CD4-positive, alpha-beta T cell treated with Interleukin-6 at 100 ng/mL for 8 hours (primary cell): Measurements from ENCODE around the gene SPEM2.

Experiments used
- DNase-seq: peaks from one replicate; pipeline ENCODE4 v3.0.0-alpha.2; 2020; ENCODE audit warnings: mixed read lengths, low spot score

Gene SPEM2

DNA sequence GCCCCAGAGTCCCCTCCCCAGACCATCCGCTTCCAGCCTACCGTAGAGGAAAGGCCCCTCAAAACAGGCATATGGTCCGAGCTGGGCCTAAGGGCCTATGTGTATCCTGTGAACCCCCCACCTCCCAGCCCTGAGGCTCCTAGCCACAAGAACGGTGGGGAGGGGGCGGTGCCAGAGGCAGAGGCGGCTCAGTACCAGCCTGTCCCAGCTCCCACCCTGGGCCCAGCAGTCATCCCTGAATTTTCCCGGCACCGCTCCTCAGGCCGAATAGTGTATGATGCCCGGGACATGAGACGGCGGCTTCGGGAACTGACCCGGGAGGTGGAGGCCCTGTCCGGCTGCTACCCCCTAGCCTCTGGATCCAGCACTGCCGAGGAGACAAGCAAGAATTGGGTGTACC lies 4.2 kb upstream of the SPEM2 start:
- DNase-seq = no peak

DNA sequence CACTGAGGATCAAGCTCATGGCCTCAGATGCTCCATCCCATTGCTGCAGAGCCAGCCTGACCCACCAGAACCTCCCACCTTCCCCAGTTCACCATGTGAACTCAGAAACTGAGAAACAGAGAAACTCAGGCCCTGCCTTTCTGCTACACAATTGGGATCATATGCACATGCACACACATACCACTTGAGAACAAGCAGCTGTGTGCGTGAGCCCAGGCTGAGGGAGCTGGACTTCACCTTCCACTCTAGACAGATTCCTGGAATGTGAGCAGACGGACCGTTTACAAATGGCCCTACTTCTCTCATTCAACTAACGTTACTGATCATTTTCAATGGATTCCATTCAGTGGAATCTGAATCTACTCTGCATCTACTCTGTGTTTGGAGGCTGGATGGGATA lies 1.7 kb upstream of the SPEM2 start:
- no peak for DNase-seq

DNA sequence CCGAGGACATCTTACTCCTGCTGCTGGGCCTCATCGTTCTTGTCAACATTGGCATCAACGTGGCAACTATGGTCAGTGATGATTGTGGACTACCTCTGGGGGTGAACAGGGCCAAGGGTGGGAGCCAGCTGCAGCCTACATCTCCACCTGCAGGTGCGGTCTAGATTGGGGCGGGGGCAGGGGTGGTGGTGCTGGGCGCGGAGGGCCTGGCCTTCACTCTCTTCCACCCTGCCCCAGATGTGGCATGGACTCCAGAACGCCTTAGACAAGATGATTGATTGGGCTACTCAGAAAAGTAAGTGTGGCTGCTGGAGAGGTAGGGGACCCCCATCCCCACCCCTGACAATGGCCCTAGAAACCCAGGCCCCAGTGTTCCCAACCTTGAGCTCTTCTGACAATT lies 340 bp downstream of the SPEM2 start:
- DNase-seq = no peak

DNA sequence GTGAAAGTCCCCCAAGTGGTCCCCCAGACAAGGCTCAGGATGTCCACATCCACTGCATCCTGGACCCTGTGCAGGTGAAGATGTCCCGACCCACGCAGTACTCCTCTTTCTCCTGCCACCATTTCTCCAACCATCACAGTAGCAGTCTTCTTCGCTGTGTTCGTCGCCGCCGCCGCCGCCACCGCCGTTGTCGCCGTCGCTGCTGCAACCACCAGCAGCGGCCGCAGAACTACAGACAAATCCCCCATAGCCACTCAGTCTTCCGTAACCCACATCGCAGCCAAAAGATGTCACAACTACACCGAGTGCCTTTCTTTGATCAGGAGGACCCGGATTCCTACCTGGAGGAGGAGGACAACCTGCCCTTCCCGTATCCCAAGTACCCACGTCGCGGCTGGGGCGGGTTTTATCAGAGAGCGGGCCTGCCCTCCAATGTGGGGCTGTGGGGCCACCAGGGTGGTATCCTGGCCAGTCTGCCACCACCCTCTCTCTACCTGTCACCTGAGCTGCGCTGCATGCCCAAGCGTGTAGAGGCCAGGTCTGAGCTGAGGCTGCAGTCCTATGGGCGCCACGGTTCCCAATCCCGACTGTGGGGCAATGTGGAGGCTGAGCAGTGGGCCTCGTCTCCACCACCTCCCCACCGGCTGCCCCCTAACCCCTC lies 917 bp downstream of the SPEM2 start:
- DNase-seq = no peak

DNA sequence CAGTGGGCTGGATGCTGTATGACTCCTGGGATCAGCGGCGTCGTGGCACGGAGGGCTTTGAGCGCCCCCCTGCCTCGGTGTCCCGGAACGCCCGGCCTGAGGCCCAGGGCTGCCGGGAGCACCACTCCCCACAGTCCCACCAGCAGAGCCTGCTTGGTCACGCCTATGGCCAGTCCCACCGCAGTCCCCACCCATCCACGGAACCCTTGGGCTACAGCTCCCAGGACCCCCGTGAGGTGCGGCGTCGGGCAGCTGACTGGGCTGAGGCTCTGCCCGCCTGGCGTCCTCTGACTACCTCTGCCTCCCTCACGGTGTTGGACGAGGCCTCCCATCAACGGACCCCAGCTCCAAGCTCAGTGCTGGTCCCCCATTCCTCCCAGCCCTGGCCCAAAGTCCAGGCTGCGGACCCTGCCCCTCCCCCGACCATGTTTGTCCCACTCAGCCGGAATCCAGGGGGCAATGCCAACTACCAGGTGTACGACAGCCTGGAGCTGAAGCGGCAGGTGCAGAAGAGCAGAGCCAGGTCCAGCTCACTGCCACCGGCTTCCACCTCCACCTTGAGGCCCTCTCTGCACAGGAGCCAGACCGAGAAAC lies 1.6 kb downstream of the SPEM2 start:
- DNase-seq = no peak

DNA sequence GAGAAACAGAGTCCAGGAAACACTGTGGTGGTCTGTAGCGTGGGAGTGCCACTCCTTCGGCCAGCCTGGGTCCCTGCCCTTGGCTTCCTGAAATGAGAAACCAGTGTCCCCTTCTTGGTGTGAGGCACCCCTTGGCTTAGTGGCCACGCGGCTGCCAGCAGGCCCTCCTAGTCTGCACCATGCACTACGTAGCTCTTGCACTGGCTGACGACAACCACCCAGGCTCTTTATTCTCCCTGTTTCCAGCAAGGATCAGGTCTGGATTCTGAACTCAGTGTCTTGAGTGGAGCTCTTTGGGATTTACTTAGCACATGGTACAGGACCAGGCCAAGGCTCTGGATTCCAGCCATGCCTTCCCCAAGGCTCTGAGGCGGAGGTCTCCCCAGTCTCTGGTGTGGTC lies 2.1 kb downstream of the SPEM2 start:
- DNase-seq = no peak

DNA sequence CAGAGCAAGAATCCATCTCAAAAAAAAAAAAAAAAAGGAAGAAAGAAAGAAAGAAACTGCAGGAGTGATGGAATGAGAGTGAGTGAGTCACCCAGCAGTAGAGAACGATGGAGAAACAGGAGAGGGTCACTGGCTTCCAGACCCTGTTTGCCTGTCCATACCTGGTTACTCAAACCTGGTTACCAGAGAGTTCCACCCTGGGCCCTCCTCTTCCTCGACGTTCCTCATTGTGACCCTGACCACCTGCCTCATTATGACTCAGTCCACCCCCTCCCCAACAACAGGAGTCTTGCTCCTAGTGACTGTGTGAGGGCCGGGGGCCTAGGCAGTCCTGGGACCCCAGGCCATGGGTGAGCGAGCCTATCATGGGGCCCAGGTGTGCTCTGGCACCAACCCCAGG lies 3.1 kb downstream of the SPEM2 start, which contains the start of gene SPEM3:
Gene SPEM3 (plus strand): TSS at position 301 of the 400 bp plus-strand sequence. CDS start 46 bp downstream, at position 347.
- no peak for DNase-seq

DNA sequence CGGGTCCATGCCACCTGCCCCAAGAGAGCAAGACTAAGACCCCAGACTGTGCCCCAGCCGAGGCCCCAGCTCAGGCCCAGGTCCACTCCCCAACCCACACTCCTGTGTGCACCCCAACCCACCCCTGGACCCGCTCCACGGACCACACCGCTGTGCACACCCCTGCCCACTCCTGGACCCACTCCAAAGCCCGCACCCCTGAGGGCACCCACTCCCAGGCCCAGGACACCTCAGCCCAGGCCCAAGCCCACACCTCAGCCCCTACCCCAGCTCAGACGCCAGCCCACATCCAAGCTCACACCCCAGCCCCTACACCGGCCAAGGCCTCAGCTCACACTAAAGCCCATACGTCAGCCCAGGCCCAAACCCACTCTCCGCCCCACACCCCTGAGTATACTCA lies 4.3 kb downstream of the SPEM2 start:
- DNase-seq = no peak

DNA sequence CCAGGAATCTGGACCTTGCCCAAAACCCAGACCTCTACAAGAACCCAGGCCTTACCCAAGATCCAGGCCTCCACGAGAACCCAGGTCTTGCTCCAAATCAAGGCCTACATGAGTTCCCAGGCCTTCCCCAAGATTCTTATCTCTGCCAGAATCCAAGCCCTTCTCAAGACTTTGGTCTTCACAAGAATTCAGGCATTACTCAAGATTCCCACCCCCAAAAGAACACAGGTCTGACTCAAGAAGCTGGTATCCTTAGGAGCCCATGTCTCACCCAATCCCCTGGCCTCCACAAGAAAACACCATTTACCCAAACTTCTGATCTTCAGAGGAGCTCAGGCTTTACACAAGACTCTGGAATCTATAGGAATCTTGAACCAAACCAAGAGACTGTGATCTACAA lies 5.8 kb downstream of the SPEM2 start:
- DNase-seq = no peak

DNA sequence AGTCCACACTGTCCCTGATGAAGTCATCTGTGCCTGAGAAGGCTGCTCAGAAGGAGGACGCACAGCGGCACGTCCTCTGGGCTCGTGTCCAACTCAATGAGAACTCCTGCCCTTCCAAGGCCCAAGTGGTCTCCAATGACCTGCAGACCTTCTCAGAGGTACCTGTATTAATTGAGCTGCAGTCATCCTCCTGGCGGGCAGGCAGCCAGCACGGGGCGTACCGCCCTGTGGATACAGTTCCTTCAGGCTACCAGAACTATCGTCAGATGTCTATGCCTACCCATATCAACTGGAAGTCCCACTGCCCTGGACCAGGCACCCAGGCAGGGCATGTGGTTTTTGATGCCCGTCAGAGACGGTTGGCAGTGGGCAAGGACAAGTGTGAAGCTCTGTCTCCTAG lies 6.9 kb downstream of the SPEM2 start:
- no peak for DNase-seq

DNA sequence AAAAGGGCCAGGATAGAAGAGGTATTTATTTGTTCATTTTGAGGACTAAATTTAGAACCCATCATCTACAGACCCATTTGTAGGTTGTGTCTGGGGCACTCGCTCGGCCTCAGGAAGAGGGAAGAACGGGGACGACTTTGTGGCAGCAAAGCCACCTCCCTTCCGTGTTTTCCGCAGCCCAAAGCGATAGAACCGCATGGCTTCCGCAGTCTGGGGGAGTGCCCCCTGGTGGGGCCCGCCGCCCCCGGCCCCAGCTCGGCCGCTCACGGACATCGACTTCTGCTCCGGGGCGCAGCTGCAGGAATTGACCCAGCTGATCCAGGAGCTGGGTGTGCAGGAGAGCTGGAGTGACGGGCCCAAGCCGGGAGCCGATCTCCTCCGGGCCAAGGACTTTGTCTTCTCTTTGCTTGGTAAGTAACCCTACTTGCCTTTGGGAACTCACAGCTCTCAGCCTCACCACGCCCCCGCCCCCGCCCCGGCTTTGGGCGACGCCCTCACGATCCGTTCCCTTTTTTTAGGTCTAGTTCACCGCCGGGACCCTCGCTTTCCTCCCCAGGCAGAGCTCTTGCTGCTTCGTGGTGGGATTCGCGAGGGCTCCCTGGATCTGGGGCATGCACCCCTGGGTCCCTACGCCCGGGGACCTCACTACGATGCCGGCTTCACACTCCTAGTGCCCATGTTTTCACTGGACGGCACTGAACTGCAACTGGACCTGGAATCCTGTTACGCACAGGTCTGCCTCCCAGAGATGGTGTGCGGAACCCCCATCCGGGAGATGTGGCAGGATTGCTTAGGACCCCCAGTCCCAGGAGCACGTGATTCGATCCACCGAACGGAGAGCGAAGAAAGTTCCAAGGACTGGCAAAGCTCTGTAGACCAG lies 10.5 kb downstream of the SPEM2 start:
- DNase-seq = peak; percentile 50

DNA sequence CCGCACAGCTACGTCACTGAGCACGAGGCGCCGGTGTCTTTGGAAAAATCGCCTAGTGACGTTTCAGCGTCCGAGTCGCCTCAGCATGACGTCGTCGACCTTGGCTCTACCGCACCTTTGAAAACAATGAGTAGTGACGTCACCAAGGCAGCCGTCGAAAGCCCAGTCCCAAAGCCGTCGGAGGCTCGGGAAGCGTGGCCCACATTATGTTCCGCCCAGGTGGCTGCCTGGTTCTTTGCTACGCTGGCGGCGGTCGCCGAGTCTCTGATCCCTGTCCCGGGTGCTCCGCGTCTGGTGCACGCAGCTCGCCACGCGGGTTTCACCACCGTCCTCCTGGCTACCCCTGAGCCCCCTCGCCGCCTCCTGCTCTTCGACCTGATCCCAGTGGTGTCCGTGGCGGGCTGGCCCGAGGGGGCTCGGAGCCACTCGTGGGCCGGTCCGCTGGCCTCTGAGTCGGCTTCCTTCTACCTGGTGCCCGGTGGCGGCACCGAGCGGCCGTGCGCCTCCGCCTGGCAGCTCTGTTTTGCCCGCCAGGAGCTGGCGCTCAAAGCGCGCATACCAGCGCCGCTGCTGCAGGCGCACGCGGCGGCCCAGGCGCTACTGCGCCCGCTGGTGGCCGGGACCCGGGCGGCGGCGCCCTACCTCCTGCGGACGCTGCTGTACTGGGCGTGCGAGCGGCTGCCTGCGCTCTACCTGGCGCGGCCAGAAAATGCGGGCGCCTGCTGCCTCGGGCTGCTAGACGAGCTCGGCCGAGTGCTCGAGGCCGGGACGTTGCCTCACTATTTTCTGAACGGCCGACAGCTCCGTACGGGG lies 11.3 kb downstream of the SPEM2 start:
- peak; percentile 79 for DNase-seq

DNA sequence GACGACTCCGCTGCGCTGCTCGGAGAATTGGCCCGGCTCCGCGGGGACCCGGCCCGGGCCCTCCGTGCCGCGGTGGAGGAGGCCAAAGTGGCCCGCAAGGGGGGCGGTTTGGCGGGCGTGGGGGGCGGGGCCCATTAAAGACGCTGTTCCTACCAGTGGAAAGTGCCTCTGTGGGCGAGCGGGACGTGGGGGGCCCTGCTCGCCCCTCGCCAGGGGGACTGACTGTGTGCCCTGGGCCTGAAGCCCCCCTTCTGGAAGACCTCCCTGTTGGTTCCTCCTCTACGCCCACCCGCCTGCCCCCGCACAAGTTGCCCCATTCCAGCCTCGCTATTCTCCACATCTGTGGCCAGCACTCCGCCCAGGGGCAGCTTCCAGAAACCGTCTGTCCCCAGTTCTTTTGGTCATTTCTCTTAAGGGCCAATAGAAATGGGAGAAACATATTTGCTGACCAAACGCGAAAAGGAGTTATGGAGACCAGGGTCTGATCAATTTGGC lies 12.0 kb downstream of the SPEM2 start:
- DNase-seq = no peak

DNA sequence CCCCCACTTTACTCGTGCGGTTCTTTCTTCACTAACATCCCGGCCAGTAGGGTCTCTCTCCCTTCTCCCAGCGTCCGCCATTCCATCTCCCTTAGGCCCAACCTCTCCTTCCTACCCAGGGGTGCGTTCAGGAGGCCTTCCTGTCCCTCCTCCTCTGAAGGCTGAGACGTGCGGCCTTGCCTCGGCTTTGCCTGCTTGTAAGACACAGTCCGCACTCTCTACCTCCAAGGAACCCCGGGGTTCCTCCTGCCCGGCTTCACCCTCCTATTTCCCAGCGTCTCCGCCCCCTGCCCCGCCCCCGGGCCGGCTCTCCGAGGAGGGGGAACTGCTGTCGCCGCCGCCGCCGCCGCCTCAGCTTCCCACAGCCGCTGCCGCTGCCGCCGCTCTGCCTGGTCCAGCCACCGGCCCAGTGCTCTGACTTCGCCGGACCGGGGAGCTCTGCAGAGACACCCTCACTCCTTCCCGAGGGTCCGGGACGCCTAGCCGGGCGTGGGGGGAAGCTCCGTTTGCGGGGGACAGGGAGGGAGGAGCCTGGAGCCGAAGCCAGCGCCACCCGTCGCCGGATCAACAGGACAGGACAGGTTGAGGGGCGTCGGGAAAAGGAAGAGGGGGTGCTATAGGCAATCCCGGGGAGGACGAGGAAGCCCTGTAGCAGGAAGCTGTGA lies 12.7 kb downstream of the SPEM2 start:
- peak; percentile 54 for DNase-seq

DNA sequence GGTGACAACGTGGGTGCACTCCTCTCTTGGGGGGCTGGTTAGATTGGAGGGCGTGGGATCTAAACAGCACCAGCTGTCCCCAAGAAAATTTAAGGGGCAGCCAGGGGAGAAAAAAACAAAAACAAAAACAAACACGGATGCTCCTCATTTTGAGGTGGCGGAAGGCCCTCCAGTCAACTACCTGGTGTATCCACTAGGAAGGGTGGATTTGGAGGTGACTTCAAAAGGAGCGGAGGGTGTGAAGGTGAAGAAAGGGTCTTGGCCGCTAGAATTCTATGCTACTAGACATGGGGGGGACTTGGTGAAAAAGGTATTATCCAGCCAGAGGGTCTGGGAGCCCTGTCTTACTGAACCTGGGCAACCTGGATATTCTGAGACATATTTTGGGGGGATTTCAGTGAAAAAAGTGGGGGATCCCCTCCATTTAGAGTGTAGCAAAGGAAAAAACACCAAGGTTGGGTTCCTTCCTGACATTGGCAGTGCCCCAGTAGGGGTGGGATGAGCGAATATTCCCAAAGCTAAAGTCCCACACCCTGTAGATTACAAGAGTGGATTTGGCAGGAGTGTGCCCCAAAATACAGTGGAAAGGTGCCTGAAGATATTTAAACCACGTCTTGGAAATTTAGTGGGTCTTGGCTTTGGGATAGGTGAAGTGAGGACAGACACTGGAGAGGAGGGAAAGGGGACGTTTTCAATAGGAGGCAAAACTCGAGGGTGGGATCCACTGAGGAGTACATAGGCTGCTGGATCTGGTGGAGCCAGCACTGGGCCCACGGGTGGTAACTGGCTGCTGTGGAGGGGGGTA lies 13.4 kb downstream of the SPEM2 start:
- no peak for DNase-seq

DNA sequence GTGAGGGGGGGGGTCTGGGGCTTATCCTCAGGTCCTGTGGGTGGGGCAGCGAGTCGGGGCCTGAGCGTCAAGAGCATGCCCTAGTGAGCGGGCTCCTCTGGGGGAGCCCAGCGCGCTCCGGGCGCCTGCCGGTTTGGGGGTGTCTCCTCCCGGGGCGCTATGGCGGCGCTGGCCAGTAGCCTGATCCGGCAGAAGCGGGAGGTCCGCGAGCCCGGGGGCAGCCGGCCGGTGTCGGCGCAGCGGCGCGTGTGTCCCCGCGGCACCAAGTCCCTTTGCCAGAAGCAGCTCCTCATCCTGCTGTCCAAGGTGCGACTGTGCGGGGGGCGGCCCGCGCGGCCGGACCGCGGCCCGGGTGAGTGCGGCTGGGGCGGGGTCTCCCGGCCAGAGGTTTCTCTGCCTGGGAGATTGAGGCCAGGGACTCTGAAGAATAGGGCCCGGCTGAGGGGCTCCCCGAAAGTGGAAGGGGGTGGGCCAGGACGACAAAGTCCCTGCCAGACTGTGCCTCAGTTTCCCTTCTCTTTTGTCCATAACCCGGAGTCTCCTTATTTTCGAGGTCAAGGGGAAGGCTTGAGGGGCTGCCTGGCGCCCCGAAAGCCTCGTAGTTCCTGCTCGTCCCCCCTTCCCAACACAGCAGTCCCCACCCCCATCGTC lies 14.2 kb downstream of the SPEM2 start, which contains the start of gene FGF11:
Gene FGF11 (plus strand): TSS at position 51 of the 651 bp plus-strand sequence. CDS start 109 bp downstream, at position 160.
- no peak for DNase-seq

DNA sequence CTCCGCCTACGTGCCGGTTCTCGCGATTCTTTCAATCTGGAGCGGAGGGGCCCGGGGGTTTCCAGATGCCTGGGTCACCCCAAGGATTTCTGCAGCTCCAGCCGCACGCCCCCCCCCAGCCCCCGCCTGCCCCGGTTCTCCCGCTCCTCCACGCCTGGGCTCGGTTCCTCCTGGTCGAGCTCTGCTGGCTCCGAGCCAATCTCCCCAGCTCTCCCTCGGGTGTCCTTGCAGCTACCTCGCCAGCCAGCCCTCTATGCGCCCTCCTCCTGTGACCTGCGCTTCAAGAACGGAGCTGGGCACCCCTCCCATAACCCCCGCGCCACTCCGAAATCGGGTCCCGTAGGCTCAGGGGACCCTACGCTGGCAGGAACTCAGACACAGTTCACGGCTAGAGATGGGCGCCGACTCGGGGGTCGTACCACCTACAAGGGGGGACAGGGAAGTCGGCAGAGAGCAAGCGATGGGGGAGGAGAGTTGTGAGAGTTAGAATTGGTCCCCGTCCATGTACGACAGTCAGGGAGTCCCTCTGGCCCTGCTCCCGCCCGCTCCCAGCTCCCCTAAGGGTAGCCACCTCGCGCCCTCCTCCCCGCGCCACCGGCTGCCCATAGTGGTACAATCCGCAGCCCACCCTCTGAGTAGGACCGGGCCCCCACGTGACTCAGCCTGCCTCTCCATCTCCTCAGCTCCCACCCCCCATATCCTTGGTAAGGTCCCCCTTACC lies 14.9 kb downstream of the SPEM2 start:
- no peak for DNase-seq

DNA sequence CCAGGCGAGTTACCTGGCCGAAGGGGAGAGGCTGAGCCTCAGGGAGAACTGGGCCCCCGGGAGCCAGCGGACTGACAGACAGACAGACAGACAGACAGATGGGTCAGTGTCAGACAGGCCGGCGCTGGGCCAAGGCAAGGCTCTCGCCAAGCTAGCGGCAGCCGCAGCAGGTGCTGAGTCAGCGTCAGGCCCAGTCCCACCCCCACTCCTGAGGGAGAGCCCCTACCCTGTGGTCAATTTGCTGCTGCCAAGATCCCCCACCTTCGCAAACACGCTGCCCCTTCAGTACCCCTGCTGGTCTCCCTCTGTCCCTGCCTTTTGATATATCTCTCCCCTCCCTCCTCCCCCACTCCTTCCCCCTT lies 15.4 kb downstream of the SPEM2 start:
- no peak for DNase-seq

DNA sequence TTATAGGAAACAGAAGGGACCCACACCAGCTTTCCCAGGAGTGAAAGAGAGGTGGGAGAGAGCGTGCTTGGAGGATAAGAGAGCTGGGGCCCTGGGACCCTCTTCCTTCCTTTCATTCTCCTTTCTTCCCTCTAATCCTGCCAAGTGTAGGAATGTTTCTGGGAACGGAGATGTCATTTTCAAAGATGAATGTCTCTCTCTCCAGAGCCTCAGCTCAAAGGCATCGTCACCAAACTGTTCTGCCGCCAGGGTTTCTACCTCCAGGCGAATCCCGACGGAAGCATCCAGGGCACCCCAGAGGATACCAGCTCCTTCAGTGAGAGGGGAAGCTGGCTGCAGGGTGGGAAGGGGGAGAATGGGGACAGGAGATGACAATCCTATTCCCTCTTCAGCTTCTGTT lies 15.8 kb downstream of the SPEM2 start:
- DNase-seq = no peak
